ENCODE measurements around the gene MSANTD1. TPM values are rescaled to one million over a fixed set of nuclear protein-coding genes. Genes with fewer than 3 reads are reported as not detected.

The MSANTD1 gene
- total and polyA plus RNA-seq, 3 experiments from 2014 or later: 0.38 to 0.46 TPM; not detected in 1

DNA sequence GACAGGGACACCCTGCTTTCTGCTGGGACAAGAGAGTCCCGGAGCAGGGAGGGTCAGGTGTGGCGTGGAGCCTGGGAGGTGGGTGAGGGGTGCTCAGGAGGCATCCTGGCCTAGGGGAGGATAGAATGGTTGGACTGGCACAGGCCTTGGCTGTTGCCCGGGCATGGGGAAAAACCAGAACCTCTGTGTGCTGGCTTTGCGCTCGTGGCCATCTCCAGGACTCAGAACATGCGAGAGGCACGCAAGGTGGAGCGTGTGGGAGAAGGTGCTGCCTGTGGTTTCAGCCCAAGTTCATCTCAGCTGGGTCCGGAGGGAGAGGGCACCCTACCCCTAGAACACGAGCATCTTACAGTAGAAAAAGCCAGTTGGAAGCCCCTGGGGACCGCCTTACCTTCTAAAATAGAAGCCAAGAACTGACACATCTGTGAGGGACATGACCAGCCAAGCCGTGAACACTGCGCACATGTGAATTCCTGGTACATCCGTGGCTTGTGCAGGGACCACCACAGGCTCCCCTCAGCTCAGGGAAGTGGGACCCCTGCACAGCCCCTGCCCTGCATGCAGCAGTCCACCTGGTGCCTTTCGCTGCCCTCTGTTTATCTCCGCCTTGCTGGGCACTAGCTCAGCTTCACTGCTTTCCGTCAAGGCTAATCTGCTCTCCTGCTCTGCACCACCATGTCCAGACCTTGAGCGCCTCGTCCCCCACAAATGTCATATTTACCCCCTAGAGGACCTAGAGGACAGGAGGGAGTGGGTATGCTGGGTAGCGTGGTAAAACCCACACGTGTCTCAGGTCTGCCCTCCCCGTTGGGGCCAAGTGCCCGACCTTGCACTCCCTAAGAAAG lies 13.5 kb downstream of the MSANTD1 start:
- Histone ChIP-seq H3K4me3 (ENCODE audit: low read length) (no peak overlapping the region), H3K27ac (ENCODE audit: low read depth, low read length) (no peak overlapping the region), H3K27me3 (ENCODE audit: insufficient read depth, low read length, poor library complexity, severe bottlenecking) (no peaks in the 10 kb centered on the region), H3K9me3 (ENCODE audit: low read length) (no peaks in the 10 kb centered on the region), H3K4me1 (ENCODE audit: insufficient read depth, low read length) (no peaks in the 10 kb centered on the region), H3K36me3 (ENCODE audit: insufficient read depth, low read length) (no peaks in the 10 kb centered on the region)
- H3K4me3 Mint-ChIP-seq: peak overlapping the region in 1 of 7 donors; percentile 78
- no peak overlapping the region for H3K27ac Mint-ChIP-seq
- H3K9me3 Mint-ChIP-seq: no peaks in the 10 kb centered on the region
- ChIA-PET POLR2A (no interaction called here), CTCF (no interaction called here)
- no peaks in the 10 kb centered on the region for H3K27me3 Mint-ChIP-seq
- DNase-seq: peak in 1 of 5 donors; percentile 24
- no peaks in the 10 kb centered on the region for H3K4me1 Mint-ChIP-seq
- no peaks in the 10 kb centered on the region for H3K36me3 Mint-ChIP-seq

- Histone ChIP-seq H3K4me1 (ENCODE audit: insufficient read depth, low read length) (no peaks in the 10 kb centered on the region), H3K4me3 (ENCODE audit: low read length) (no peak overlapping the region), H3K27me3 (ENCODE audit: insufficient read depth, low read length, poor library complexity, severe bottlenecking) (no peaks in the 10 kb centered on the region), H3K36me3 (ENCODE audit: insufficient read depth, low read length) (no peaks in the 10 kb centered on the region), H3K27ac (ENCODE audit: low read depth, low read length) (no peak overlapping the region), H3K9me3 (ENCODE audit: low read length) (no peaks in the 10 kb centered on the region)
- ChIA-PET POLR2A (no interaction called here), CTCF (no interaction called here)
- H3K4me1 Mint-ChIP-seq: no peaks in the 10 kb centered on the region
- H3K4me3 Mint-ChIP-seq: no peak overlapping the region
- no peaks in the 10 kb centered on the region for H3K36me3 Mint-ChIP-seq
- DNase-seq: peak in 1 of 5 donors; percentile 29
- H3K27ac Mint-ChIP-seq: peak overlapping the region in 1 of 8 donors; percentile 29
- H3K9me3 Mint-ChIP-seq: no peaks in the 10 kb centered on the region
- H3K27me3 Mint-ChIP-seq: no peaks in the 10 kb centered on the region
Observed at GRCh38 chr4:3263053-3263875, 14.3 kb downstream of the MSANTD1 start.

- H3K9me3 ChIP-seq (ENCODE audit: low read length): no peaks in the 10 kb centered on the region
- Mint-ChIP-seq H3K4me3 (no peak overlapping the region), H3K27ac (no peak overlapping the region), H3K4me1 (no peaks in the 10 kb centered on the region), H3K27me3 (no peaks in the 10 kb centered on the region), H3K9me3 (no peaks in the 10 kb centered on the region), H3K36me3 (no peaks in the 10 kb centered on the region)
- no peak for DNase-seq
- H3K27me3 ChIP-seq (ENCODE audit: insufficient read depth, low read length, poor library complexity, severe bottlenecking): no peaks in the 10 kb centered on the region
- ChIA-PET CTCF (no interaction called here), POLR2A (no interaction called here)
- H3K4me3 ChIP-seq (ENCODE audit: low read length): no peak overlapping the region
- no peaks in the 10 kb centered on the region for H3K36me3 ChIP-seq (ENCODE audit: insufficient read depth, low read length)
- H3K27ac ChIP-seq (ENCODE audit: low read depth, low read length): no peak overlapping the region
- H3K4me1 ChIP-seq (ENCODE audit: insufficient read depth, low read length): no peaks in the 10 kb centered on the region
Observed at GRCh38 chr4:3263876-3264193, 14.9 kb downstream of the MSANTD1 start.

DNA sequence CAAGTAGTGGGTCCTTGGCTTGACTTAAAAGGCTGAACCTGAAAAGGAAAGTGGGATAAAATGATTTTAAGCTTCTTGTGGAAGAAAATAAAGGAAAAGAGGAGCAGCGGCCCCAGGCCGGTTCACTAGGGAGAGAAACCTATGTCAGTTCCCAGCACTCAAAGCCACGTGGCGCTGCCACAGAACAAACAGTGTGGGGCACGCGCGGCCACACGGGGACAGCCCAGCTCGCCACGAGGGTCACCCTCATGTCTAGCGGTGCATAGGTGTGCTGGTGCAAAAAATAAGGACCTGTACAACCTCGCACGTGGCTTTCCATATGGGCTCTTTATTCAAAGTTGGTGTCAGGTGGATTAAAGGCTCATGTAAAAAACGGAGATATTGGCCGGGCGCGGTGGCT lies 17.1 kb downstream of the MSANTD1 start:
- Histone ChIP-seq H3K36me3 (ENCODE audit: insufficient read depth, low read length) (no peaks in the 10 kb centered on the region), H3K4me3 (ENCODE audit: low read length) (no peak overlapping the region), H3K9me3 (ENCODE audit: low read length) (no peaks in the 10 kb centered on the region), H3K27me3 (ENCODE audit: insufficient read depth, low read length, poor library complexity, severe bottlenecking) (no peaks in the 10 kb centered on the region), H3K4me1 (ENCODE audit: insufficient read depth, low read length) (no peaks in the 10 kb centered on the region), H3K27ac (ENCODE audit: low read depth, low read length) (no peak overlapping the region)
- Mint-ChIP-seq H3K4me1 (no peaks in the 10 kb centered on the region), H3K27me3 (no peaks in the 10 kb centered on the region), H3K9me3 (no peaks in the 10 kb centered on the region), H3K4me3 (no peak overlapping the region), H3K27ac (peak overlapping the region in 1 of 8 donors; percentile 18), H3K36me3 (no peaks in the 10 kb centered on the region)
- ChIA-PET CTCF (no interaction called here), POLR2A (no interaction called here)
- no peak for DNase-seq

DNA sequence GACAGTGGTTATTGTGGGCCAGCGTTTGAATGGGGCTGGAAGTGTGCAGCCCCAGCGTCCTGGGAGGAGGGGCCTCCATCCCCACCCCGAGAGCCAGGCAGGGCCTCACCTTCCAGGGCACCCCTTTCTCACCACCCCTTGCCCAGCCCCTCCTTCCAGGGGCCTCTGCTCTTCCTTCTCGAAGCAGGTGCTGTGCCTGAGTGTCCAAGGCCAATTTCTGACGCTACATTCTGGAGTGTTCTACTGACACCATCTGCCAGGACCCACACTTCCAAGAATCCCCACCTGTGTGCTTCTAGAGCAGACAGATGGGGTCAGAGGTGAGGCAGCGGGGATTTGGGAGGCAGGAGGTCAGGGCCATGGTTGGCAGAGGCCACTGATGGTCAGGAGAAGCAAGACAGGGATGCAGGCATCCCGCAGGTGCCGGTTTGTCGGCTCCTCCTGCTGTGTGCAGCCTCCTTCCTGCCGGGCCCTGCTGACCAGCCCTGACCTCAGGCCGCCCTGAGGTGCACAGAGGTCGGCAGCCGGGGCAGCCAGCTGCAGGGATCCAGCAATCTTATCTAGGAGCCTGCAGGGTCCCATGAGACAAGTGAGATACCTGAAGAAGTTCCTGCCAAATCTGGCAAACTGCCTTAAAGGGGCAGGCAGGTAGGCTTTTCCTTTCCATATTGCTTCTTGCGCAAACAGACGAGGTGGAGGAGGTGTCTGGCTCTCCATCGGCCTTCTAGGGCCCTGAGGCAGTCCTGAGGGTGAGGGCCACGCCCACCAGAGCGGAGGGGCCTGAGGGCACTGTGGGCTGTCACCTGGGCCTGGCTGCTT lies 18.8 kb downstream of the MSANTD1 start:
- DNase-seq: peak in 1 of 5 donors; percentile 29
- no peaks in the 10 kb centered on the region for H3K9me3 ChIP-seq (ENCODE audit: low read length)
- Mint-ChIP-seq H3K27me3 (no peaks in the 10 kb centered on the region), H3K9me3 (no peaks in the 10 kb centered on the region), H3K4me1 (no peaks in the 10 kb centered on the region), H3K27ac (no peak overlapping the region), H3K36me3 (no peaks in the 10 kb centered on the region), H3K4me3 (no peak overlapping the region)
- no peak overlapping the region for H3K27ac ChIP-seq (ENCODE audit: low read depth, low read length)
- no peaks in the 10 kb centered on the region for H3K4me1 ChIP-seq (ENCODE audit: insufficient read depth, low read length)
- ChIA-PET CTCF (no interaction called here), POLR2A (no interaction called here)
- H3K4me3 ChIP-seq (ENCODE audit: low read length): no peak overlapping the region
- H3K36me3 ChIP-seq (ENCODE audit: insufficient read depth, low read length): no peaks in the 10 kb centered on the region
- no peaks in the 10 kb centered on the region for H3K27me3 ChIP-seq (ENCODE audit: insufficient read depth, low read length, poor library complexity, severe bottlenecking)

- no peak overlapping the region for H3K27ac ChIP-seq (ENCODE audit: low read depth, low read length)
- CTCF ChIA-PET: no interaction called here
- no peak overlapping the region for H3K4me3 ChIP-seq (ENCODE audit: low read length)
- H3K9me3 Mint-ChIP-seq: no peaks in the 10 kb centered on the region
- H3K9me3 ChIP-seq (ENCODE audit: low read length): no peaks in the 10 kb centered on the region
- POLR2A ChIA-PET: no interaction called here
- H3K4me1 Mint-ChIP-seq: no peaks in the 10 kb centered on the region
- no peaks in the 10 kb centered on the region for H3K4me1 ChIP-seq (ENCODE audit: insufficient read depth, low read length)
- no peaks in the 10 kb centered on the region for H3K36me3 Mint-ChIP-seq
- H3K36me3 ChIP-seq (ENCODE audit: insufficient read depth, low read length): no peaks in the 10 kb centered on the region
- no peaks in the 10 kb centered on the region for H3K27me3 ChIP-seq (ENCODE audit: insufficient read depth, low read length, poor library complexity, severe bottlenecking)
- H3K27me3 Mint-ChIP-seq: no peaks in the 10 kb centered on the region
- peak in 1 of 5 donors; percentile 42 for DNase-seq
- no peak overlapping the region for H3K4me3 Mint-ChIP-seq
- no peak overlapping the region for H3K27ac Mint-ChIP-seq
Observed at GRCh38 chr4:3268395-3269104, 19.6 kb downstream of the MSANTD1 start.

GRCh38 chr4:3269105-3269927 lies 20.4 kb downstream of the MSANTD1 start:
- H3K4me1 ChIP-seq (ENCODE audit: insufficient read depth, low read length): no peaks in the 10 kb centered on the region
- H3K27me3 ChIP-seq (ENCODE audit: insufficient read depth, low read length, poor library complexity, severe bottlenecking): no peaks in the 10 kb centered on the region
- no peaks in the 10 kb centered on the region for H3K36me3 Mint-ChIP-seq
- peak overlapping the region in 1 of 8 donors; percentile 29 for H3K27ac Mint-ChIP-seq
- no peaks in the 10 kb centered on the region for H3K36me3 ChIP-seq (ENCODE audit: insufficient read depth, low read length)
- no peak overlapping the region for H3K4me3 Mint-ChIP-seq
- no peaks in the 10 kb centered on the region for H3K9me3 Mint-ChIP-seq
- POLR2A ChIA-PET: no interaction called here
- H3K27me3 Mint-ChIP-seq: no peaks in the 10 kb centered on the region
- no peak for DNase-seq
- no peak overlapping the region for H3K27ac ChIP-seq (ENCODE audit: low read depth, low read length)
- no peaks in the 10 kb centered on the region for H3K9me3 ChIP-seq (ENCODE audit: low read length)
- no peak overlapping the region for H3K4me3 ChIP-seq (ENCODE audit: low read length)
- CTCF ChIA-PET: no interaction called here
- no peaks in the 10 kb centered on the region for H3K4me1 Mint-ChIP-seq

All from CD8-positive, alpha-beta memory T cell (primary cell).